IPS-NIHi7 (cell line): ENCODE results near the gene RNASE1.
"Not testable (repeated sequence)": the region's sequence is repeated elsewhere in the genome, so short reads cannot be mapped to it uniquely, and the experiment has no call there.

Experiments used
- DNase-seq: peaks from one replicate; pipeline ENCODE4 v3.0.0; 2012; ENCODE audit warnings: mixed read lengths; ENCODE audit errors: extremely low spot score

Gene RNASE1

DNA sequence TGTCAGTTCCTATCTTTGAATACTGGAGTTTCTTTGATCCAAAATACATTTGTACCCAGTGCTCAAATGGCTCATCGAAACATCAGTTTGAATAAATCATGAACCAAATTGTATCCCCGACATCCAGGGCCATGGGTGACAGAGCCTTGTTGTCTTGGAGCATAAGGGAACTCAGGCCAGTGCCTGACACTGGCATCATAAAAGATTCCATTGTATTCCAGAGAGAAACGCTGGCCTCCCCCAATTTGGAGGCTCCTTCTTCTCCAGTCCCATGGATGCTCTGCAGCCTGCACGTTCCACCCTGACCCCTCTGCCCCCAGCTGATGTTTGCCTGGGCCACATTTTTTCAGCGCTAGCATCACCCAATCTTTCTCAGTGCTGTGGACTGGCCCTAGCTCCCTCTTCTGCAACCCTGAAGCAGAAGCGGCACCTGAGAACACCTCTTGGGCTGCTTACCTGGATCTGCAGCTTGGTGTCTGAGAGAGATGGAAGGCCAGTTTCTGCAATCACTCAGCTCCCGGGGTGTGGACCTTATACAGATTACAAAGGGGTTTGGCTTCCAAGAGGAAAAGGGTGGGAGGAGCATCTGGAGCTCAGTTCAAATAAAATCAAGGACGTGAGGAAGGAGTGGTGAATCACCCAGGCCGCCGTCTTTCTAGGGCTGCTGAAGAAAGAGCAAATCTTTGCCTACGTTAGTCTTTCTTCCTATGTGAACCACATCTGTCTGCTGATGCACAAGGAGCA is at the start of gene RNASE1:
RNASE1 (minus strand) TSS at position 504 of the 744 bp plus-strand sequence. CDS start 776 bp downstream, outside the sequence.
- DNase-seq = no peak

DNA sequence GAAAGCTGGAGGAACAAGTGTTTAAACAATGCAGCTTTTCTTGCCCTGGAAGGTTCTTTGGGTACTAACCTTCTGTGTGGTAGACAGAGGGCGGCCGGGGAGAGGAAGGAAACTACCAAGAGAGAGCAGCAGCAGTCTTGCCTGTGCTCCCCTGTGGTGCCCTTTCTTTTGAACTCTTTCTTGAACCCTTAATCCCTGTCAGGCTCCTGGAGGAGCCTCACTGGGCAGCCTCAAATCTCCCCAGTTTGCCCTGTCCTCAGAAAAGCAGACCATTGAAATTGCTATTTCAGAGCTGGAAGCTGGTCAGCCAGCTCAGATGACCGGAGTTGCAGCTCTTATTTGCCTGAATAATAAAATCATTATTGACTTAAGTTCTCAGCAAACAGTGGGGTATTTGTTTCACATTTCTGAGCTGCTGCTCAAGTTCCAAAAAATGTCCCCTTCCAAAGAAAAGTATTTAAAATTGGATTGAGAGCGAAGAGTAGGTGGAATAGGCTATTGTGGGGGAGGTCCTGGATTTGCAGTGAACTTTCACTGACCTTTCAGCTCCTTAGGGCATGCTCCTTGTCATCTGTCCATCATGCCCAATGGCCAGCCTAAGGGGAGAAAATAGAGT is 46.4 kb upstream of the RNASE1 start:
- DNase-seq = peak; percentile 30

DNA sequence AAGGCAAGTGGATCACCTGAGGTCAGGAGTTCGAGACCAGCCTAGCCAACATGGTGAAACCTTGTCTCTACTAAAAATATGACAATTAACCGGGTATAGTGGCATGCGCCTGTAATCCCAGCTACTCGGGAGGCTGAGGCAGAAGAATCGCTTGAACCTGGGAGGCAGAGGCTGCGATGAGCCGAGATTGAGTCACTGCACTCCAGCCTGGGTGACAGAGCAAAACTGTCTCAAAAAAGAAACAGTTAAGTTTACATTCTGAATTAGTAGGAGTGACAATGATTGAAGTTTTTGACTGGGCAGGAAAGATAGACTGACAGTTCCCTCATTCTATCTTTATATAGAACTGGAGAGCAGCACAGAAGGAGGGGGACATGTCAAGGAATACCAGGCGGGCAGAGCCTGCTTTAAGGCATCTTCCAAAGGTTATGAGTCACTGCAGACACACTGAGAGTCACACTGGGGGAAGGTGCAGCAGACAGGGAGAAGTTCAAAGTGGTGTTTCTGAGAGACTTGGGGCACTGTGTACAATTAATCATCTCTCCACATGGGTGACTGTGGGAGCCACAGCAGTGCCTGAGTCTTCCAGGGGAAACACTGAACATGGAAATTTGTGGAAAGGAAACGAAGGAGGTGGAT is 45.8 kb upstream of the RNASE1 start:
- peak; percentile 25 for DNase-seq

DNA sequence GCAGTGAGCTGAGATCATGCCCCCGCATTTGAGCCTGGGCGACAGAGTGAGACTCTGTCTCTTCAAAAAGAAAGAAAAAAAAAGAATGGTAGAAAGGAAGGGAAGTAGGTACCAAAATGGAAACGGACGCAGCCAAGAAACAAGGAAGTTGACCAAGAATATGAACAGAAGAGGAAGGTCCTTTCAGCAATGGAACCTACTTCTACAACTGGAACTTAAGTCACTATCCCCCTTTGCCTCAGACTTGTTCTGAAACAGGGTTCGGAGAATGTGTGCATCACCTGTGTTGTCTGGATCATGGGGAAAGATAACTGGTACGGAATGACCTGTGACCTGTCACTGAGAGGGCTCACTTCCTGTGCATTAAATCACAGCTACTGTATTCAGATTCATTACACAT is 43.9 kb upstream of the RNASE1 start:
- no peak for DNase-seq

DNA sequence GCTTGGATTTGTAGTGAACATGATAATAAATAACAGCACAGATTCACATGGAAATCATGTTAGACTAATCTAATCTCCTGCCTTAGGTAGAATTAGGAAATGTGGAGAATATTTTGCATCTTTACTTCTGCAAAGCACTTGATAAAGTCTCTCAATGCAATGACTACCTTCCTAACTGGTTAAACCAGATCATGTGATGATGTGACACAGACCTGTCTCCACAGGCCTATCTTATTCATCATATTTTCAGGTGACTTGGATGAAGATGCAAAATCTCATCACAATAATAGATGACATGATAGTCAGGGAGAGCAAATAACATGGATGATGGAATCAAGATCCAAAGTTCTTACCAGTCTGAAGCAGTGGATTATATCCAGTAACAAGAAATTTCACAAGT is 38.5 kb upstream of the RNASE1 start:
- DNase-seq = no peak

DNA sequence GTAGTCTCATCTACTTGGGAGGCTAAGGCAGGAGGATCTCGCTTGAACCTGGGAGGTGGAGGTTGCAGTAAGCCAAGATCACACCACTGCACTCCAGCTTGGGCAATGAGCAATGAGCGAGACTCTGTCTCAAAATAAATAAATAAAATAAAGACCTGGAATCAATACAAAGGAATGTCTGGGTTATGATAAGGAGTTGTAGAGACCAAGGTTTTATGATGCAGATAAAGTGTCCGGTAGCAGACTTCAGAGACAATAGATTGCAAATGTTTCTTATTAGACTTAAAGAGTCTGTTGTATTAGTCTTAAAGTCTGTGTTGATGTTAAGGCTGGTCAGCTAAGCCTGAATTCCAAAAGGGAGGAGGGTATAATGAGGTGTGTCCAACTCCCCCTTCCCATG is 35.2 kb upstream of the RNASE1 start:
- DNase-seq = no peak

DNA sequence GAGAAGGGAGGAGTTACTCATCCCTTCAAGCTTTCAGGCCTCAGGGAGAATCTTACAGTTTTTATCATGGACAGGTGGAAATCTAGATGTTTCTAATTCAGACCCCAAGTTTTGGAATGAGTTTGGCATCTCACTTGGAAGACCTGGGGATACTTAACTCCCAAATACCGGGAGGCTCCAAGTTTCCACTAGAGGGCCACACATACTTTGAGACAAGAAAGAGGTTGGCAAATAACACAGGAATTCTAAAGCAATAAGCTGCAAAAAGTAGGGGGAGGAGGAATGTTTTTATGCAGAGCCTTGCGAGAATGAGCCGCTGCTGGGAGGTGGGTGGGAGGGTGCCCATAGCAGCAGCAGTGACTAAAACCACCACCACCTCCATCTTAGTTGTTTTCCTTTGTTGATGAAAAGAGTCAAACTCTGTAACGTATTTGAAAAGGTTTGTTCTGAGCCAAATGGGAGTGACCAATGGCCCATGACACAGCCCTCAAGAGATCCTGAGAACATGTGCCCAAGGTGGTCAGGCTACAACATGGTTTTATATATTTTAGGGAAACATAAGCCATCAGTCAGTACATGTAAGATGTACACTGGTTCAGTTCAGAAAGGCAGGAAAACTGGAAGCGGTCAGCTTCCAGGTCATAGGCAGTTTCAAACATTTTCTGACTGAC is 34.2 kb upstream of the RNASE1 start:
- DNase-seq = peak; percentile 76

DNA sequence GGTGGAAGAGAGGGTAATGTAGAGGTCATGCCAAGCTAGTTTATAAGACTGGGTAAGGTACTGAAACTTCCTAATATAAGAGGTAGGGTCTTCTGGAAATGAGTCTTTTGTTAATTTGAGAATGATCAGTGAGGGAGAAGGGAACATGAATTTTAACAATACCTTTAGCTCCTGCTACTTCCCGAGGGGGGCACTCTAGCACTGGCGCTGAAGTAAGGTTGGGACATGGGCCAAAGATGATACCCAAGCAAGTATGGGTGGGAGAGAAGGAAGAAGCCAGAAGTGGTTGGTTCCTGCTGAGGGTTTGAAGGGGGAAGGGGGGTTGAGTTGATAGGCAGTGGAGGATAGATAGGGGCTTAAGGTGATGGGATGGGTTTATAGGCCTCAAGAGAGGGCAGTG is 32.3 kb upstream of the RNASE1 start:
- no peak for DNase-seq

DNA sequence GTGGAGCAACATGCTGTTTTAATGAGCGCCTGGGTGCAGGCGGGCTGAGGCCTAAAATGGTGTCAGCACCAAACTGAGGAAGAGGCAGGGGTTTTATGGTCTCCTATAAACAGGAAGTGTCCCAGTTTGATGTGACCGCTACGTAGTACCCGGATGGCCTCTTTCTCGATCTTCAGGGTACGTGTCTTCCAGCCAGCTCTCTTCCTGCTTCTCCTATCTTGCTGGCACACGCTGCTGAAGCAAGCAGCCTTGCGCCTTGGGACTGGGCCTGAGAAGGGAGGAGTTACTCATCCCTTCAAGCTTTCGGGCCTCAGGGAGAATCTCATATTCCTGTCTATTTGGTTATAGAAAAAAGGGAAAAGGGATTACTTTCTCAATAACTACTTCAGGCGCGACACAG is 28.2 kb upstream of the RNASE1 start:
- DNase-seq = no peak

DNA sequence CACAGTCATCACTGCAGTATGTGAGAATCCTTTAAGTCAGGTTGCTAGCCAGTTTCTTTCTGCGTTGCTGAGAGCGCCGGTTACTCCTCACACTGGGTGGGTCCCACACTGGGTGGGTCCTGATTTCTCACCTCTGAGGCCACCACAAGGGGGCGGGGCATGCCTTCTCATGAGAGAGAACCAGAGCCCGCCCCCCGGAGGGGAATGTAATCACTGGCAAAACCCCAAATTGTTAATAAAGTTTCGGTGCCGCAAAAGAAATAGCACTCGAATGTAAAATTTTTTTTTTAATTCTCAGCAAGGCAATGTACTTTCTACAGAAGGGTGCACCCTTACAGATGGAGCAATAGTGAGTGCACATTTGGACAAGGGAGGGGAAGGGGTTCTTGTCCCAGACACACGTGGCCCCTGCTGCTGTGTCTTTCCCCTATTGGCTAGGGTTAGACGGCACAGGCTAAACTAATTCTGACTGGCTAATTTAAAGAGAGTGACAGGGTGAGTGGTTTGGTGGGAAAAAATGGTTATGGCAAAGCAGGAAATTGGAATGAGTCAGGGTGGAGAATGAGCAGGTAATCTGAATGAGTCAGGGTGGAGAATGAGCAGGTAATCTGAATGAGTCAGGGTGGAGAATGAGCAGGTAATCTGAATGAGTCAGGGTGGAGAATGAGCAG is 25.5 kb upstream of the RNASE1 start:
- peak; percentile 30 for DNase-seq

DNA sequence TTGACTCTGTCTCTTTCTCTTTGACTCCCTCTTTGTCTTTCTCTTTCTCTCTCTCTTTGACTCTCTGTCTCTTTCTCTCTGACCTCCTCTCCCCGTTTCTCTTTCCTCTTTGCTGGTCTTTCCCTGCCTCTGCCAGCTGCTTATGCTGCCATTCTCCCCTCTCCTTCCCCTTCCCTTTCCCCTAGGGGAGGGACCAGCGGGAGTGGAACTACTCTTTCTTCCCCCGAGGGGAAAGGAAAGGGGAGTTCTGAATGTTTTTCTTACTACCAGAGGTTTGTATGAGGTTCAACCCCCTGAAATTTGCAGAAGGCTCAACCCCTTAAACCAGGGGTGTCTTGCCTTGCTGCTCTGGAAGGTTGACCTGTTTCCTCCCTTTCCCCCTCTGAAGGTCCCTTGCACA is 24.7 kb upstream of the RNASE1 start:
- DNase-seq = no peak

DNA sequence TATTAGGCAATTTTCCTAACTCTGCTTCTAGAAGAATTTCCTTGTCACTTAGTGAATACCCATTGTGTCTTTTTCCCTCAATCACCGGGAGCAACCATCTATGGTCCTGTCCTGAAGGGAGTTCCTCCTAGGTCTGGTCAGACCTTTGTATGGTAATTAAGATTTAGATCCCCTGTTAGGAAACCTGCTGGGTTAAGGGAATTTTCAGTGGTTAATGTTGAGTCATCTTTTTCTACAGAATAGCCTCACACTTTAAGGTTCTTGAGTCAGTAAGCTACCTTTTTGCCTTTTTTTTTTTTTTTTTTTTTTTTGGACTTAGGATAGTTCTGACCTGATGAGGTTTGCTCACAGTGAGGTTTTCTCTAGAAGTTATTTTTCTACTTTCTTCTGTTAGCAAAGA is 24.0 kb upstream of the RNASE1 start:
- not testable (repeated sequence) for DNase-seq

DNA sequence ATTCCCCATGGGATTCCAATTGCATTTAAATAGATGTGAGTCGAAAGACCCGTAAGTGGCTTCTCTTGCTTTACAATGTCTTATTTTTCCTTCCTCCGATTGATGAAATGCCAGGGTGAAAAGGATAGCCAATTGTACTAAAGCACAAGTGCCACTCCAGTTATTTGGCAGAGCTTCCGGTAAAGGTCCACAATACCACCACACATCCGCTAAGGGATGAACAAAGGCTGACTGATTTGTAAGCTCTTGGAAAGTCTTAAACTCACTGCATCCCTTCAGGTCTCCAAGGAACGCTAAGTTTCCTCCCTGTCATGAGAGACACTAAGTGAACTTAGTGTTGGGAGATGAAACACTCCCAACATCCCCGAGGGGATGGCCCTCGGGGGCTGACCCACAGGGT is 21.2 kb upstream of the RNASE1 start:
- DNase-seq = no peak

DNA sequence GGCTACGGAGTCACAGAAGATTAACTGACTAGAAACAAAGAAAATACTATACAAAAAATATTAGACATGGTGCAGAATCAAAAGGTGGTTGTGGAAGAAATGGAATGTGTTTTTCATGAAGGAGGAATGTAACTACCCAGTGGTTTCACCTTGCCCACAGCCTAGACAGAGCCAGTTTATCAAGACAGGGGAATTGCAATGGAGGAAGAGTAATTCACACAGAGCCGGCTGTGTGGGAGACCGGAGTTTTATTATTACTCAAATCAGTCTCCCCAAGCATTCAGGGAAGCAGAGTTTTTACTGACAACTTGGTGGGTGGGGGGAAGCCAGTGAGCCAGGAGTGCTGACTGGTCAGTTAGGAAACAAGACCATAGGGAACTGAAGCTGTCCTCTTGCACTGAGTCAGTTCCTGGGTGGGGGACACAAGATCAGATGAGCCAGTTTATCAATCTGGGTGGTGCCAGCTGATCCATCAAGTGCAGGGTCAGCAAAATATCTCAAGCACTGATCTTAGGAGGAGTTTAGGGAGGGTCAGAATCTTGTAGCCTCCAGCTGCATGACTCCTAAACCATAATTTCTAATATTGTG is 19.0 kb upstream of the RNASE1 start:
- DNase-seq = not testable (repeated sequence)

DNA sequence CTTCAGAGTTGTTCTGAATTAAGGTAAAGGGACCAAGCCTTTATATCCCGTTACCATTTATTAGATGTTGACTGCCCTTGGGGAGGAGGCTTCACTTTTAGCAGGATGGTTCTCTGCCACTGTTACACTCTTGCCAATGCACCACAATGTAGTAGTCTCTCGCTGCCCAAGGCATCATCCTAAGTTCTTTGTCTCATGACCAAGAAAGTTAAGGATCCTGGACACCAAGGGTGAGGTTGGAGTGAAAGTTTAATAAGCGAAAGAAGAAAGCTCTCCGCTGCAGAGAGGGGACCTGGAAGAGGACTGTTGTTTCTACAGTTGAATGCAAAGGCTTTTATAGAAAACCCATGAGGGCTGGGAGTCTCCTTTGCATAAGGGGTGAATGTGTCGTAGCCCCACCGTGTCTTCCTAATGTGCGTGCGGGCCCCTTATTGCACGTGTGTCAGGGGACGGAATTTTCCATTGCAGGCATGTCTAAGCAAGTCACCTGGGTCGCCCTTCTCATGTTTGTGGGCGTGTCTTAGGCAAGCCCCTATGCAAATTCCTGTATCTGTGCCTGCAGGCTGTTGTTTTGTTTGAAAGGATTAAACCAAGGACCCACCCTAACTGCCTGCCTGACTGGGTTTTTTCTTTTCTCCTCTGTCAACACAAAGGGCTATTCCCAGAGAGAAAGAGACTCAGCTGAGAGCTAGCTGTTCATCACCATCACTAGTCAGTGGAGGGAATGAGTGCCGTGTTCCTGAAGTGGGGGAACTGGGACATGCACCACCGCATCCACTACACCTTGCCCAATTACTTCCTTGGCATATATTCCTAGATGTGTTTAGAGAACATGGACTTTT is 17.6 kb upstream of the RNASE1 start:
- DNase-seq = peak; percentile 66

DNA sequence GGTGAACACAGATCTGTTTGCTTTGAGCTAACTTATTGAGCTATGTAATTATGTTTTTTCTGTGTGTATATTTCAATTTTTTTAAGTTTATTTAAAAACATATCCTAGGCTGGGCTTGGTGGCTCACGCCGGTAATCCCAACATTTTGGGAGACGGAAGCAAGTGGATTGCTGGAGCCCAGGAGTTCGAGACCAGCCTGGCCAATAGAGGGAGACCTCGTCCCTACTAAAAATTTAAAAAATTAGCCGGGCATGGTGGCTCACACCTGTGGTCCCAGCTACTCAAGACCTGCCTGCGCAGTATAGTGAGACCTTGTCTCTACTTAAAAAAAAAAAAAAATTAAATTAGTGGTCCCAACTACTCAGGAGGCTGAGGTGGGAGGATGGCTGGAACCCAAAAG is 16.2 kb upstream of the RNASE1 start:
- DNase-seq = no peak

DNA sequence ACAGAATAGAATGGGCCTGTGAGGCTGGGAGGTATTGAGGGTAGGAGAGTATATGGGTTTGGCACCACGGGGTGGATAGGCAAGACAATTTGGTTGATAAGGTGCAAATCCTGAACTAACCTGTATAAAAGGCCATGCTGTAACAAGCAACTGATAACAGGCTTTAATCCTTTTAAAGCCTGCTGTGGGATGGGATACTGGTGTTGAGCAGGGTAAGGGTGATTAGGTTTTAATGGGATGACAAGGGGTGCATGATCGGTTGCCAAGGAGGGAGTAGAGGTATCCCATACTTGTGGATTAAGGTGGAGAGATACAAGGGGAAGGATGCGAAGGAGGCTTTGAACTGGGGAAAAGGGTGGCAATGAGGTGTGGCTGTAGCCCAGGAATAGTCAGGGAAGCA is 13.3 kb upstream of the RNASE1 start:
- DNase-seq = not testable (repeated sequence)

DNA sequence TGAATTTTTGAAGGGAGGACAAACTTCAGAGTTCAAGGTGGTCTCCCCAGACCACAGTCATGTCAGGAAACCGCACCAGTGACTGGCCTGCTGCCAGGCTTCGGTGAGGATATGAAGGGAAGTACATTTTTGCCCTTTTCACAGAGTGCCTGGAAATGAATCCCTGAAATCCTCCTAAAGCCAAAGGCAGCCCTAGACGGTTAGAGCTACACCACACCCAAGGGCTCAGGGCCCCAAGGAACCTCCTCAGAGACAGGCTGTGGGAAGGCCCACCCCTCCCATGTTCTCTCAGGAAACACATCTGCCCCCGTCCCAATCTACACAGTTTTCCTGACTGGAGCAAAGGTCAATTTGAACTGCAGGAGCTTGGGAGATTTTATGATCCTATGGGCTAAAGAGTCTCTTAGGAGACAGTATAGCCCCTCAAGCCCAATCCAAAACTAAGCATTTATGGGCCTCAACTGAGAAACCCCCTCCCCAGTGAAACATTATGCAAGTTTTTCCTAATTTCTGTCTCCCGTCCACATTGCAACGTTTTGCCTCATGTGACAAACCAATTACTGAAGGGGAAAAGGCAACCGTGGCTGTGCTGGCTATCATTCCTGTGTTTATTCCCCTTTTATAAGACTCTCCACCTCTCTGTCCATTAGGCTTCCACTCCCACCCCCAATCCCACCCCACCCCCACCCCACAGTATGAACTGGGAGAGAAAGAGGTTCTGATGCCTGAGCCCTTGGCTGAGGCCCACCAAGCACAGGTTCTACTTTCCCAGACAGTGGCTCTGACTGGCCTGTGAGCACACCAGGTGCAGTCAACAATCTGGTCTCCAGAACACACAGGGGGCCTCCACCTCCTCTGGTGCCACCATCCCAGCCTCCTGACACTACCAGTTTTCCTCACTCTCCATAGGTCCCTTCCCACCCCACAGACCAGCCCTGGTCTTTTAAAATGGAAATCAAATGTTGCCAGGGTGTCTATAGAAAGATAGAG is 9.6 kb upstream of the RNASE1 start:
- no peak for DNase-seq

DNA sequence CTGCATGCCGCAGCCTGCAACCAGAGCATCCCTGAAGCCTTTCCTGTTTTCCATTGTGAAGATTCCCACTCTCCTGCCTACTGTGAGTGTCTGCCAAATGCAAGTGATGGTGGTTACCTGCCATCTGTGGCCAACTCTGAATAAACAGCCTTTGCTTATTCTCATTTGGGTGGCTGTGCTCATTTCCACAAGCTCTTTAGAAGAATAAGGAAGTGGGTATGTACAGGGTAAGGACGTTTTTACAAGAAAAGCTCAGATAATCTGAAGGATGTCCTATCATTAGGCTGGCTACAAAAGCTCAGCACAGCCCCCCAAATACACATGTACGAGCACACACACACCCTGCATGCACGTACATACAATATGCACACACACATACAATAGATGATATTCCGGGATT is 7.3 kb upstream of the RNASE1 start:
- DNase-seq = no peak

DNA sequence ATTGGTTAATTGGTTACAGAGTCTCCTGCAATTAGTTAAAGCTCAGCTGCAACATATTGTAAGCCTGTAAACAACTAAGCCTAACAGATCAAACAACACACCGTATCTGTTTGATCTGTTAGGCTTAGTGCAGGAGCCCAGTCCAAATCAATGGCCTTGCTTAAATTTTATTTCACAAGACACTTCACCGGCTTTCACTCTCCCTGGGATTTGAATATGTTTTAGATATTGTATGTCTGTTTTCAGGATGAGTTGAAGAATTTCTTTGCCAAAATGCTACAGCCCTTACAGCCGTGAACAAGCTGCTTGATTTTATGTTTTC is 5.5 kb upstream of the RNASE1 start:
- DNase-seq = no peak
